Measurements from ENCODE around the gene ASAH2.

The ASAH2 gene

DNA sequence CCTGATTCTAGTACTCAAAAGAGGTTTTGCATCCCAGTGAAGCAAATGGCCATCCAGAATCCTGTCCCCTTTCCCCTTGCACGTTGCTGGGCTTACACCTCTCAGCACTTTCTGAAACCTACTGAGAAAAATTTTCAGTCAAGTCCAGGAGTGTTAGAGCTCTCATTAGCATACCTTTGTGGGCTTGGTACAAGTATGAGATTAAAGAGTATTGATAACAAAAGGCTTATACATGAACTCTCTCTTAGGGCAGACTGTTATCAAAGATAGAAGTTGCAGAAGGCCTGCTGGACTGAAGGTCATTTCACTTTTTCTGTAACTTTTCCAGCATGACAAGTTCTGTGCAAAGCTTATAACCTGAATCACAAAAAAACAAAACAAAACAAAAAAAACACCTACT is at the start of gene ASAH2:
TSS of gene ASAH2 (minus strand) at position 123 of the 400 bp plus-strand sequence. CDS start 2,906 bp downstream, outside the sequence.
- no peak within 1 kb of the TSS for H3K4me3 ChIP-seq
- peaks cover 8% of the 10 kb centered on the region for H3K27me3 ChIP-seq (ENCODE audit: low read depth)
- no peak for DNase-seq (ENCODE audit: low spot score in 2 of 2)
- H3K9me3 ChIP-seq = no peaks in the 10 kb centered on the region
- no peaks in the 10 kb centered on the region for H3K36me3 ChIP-seq (replicated peaks)
- peaks cover 6% of the 10 kb centered on the region for H3K4me1 ChIP-seq
- in situ Hi-C loops (cut with MboI; ENCODE audit: low sequenced_read_pairs) = no loop called here

- no peak for DNase-seq (ENCODE audit: low spot score in 2 of 2)
- Histone ChIP-seq H3K4me3 (no peak overlapping the region), H3K36me3 (replicated peaks) (no peaks in the 10 kb centered on the region), H3K9me3 (no peaks in the 10 kb centered on the region), H3K27me3 (ENCODE audit: low read depth) (no peaks in the 10 kb centered on the region), H3K4me1 (no peaks in the 10 kb centered on the region)
- in situ Hi-C loops (cut with MboI; ENCODE audit: low sequenced_read_pairs) = no loop called here
Observed at GRCh38 chr10:50299948-50300669, 48.8 kb upstream of the ASAH2 start.

- DNase-seq (ENCODE audit: low spot score in 2 of 2) = no peak
- no peaks in the 10 kb centered on the region for H3K36me3 ChIP-seq (replicated peaks)
- H3K4me3 ChIP-seq = no peak overlapping the region
- no peaks in the 10 kb centered on the region for H3K4me1 ChIP-seq
- no peaks in the 10 kb centered on the region for H3K27me3 ChIP-seq (ENCODE audit: low read depth)
- in situ Hi-C loops (cut with MboI; ENCODE audit: low sequenced_read_pairs) = no loop called here
- no peaks in the 10 kb centered on the region for H3K9me3 ChIP-seq
Observed at GRCh38 chr10:50295367-50295766, 44.1 kb upstream of the ASAH2 start.

DNA sequence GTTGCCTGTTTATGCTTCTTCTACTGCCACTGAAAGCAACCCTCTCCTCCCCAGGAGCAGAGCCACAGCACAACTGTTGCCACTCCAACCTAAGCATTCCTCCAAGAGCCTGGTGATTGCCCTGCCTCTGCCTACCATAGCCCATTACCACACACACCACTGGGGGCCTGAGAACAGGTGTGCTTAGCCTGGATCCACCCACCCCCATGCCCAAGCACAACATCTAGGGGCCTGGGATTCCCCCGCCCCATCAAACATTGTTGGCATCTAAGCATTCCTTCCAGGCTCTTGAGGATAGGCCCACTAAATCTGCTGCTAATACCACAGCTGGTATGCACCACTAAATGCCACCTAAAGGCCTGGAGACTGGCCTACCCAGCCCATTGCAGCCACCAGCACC is 43.3 kb upstream of the ASAH2 start:
- H3K27me3 ChIP-seq (ENCODE audit: low read depth) = no peaks in the 10 kb centered on the region
- H3K9me3 ChIP-seq = no peaks in the 10 kb centered on the region
- DNase-seq (ENCODE audit: low spot score in 2 of 2) = no peak
- in situ Hi-C loops (cut with MboI; ENCODE audit: low sequenced_read_pairs) = no loop called here
- no peaks in the 10 kb centered on the region for H3K4me1 ChIP-seq
- H3K36me3 ChIP-seq (replicated peaks) = no peaks in the 10 kb centered on the region
- no peak overlapping the region for H3K4me3 ChIP-seq

DNA sequence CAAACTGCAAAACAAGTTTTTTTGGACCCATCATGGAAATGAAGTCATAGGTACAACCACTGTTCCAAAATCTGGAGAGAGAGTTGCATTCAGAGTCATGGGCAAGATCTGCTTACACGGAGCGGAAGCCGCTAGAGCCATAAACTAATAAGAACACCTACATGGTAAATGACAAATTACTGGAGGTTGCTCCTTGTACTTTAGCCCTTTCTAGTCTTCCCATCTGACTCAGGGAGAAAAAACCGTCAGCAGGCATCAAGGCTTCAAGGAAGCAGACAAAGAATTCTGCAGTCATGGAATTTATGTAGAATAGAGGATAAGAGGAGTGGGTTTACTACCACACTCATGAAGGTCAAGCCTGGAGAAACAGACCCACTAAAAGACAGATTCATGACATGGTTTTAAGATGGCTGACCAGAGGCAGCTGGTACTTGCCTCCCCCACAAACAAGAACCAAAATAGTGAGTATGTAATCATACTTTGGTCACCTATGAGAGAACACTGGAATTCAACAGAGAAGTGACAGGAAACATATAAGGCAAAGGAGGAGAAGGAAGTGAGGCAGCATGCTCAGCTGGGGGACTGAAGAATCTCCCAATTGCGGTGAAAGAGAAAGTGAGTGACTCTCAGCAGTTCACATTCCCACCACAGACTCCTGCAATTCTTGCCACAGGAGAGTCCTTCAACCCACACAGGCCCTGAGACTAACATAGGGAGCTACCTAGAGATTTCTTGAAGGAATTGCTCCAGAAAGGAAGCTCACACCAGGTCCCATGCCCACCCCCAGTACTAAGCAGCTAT is 42.4 kb upstream of the ASAH2 start:
- H3K27me3 ChIP-seq (ENCODE audit: low read depth) = no peaks in the 10 kb centered on the region
- in situ Hi-C loops (cut with MboI; ENCODE audit: low sequenced_read_pairs) = no loop called here
- no peak overlapping the region for H3K4me3 ChIP-seq
- DNase-seq (ENCODE audit: low spot score in 2 of 2) = no peak
- no peaks in the 10 kb centered on the region for H3K4me1 ChIP-seq
- H3K36me3 ChIP-seq (replicated peaks) = no peaks in the 10 kb centered on the region
- H3K9me3 ChIP-seq = no peaks in the 10 kb centered on the region

GRCh38 chr10:50291261-50291850 is 40.0 kb upstream of the ASAH2 start:
- no peak for DNase-seq (ENCODE audit: low spot score in 2 of 2)
- in situ Hi-C loops (cut with MboI; ENCODE audit: low sequenced_read_pairs) = no loop called here
- Histone ChIP-seq H3K4me3 (no peak overlapping the region), H3K4me1 (no peaks in the 10 kb centered on the region), H3K27me3 (ENCODE audit: low read depth) (no peaks in the 10 kb centered on the region), H3K36me3 (replicated peaks) (no peaks in the 10 kb centered on the region), H3K9me3 (no peaks in the 10 kb centered on the region)

DNA sequence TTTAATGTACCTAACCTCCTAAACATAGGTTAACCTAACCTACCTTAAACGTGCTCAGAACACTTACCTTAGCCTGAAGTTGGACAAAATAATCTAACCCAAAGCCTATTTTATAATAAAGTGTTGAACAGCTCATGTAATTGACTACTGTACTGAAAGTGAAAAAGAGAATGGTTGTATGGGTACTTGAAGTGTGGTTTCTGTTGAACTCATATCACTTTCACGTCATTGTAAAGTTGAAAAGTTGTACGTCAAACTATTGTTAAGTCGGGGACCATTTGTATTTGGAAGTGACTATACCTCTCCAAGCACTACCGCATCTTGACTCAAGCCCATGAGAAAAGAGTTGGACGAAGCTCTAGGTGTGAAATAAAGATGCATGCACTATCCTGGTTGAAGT is 37.9 kb upstream of the ASAH2 start:
- H3K4me1 ChIP-seq = no peaks in the 10 kb centered on the region
- in situ Hi-C loops (cut with MboI; ENCODE audit: low sequenced_read_pairs) = no loop called here
- DNase-seq (ENCODE audit: low spot score in 2 of 2) = no peak
- no peak overlapping the region for H3K4me3 ChIP-seq
- H3K27me3 ChIP-seq (ENCODE audit: low read depth) = no peaks in the 10 kb centered on the region
- H3K9me3 ChIP-seq = no peaks in the 10 kb centered on the region
- H3K36me3 ChIP-seq (replicated peaks) = no peaks in the 10 kb centered on the region

GRCh38 chr10:50286996-50287803 is 35.9 kb upstream of the ASAH2 start:
- Histone ChIP-seq H3K36me3 (replicated peaks) (no peaks in the 10 kb centered on the region), H3K4me1 (no peaks in the 10 kb centered on the region), H3K4me3 (no peak overlapping the region), H3K9me3 (no peaks in the 10 kb centered on the region), H3K27me3 (ENCODE audit: low read depth) (peaks cover 6% of the 10 kb centered on the region; the same call in 1 of the 2 replicates)
- DNase-seq (ENCODE audit: low spot score in 2 of 2) = no peak
- in situ Hi-C loops (cut with MboI; ENCODE audit: low sequenced_read_pairs) = no loop called here

GRCh38 chr10:50286517-50286916 is 35.2 kb upstream of the ASAH2 start:
- in situ Hi-C loops (cut with MboI; ENCODE audit: low sequenced_read_pairs) = no loop called here
- H3K27me3 ChIP-seq (ENCODE audit: low read depth) = peaks cover 6% of the 10 kb centered on the region; the same call in 1 of the 2 replicates
- no peaks in the 10 kb centered on the region for H3K9me3 ChIP-seq
- DNase-seq (ENCODE audit: low spot score in 2 of 2) = no peak
- H3K4me1 ChIP-seq = no peaks in the 10 kb centered on the region
- no peaks in the 10 kb centered on the region for H3K36me3 ChIP-seq (replicated peaks)
- no peak overlapping the region for H3K4me3 ChIP-seq

DNA sequence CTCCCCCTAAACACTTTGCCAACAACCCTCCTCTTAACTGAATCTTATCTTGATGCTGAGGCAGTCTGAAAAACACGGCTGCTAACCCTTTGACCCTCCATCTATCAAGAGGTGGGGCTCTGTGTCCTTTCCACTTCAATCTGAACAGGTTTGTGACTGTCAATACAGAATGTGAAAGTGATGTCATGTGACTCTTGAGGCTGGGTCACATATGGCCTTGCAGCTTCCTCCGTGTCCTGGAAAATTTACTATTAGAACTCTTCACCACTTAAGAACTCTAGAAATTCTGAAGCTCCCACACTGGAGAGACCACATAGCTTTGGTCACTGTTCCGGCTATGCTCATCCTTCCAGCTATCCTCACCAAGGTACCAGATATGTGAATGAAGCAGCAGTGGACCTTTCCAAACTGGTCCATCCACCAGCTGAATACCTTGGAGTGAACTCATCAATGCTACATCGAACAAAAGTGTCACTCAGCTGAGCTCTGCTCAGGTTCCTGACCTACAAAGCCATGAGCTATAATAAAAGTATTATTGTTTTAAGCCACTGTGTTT is 30.7 kb upstream of the ASAH2 start:
- in situ Hi-C loops (cut with MboI; ENCODE audit: low sequenced_read_pairs) = no loop called here
- Histone ChIP-seq H3K27me3 (ENCODE audit: low read depth) (peaks cover 8% of the 10 kb centered on the region; the same call in 1 of the 2 replicates), H3K36me3 (replicated peaks) (no peaks in the 10 kb centered on the region), H3K4me1 (no peaks in the 10 kb centered on the region), H3K4me3 (no peak overlapping the region), H3K9me3 (no peaks in the 10 kb centered on the region)
- DNase-seq (ENCODE audit: low spot score in 2 of 2) = no peak

GRCh38 chr10:50281210-50281966 is 30.1 kb upstream of the ASAH2 start:
- Histone ChIP-seq H3K27me3 (ENCODE audit: low read depth) (peaks cover 8% of the 10 kb centered on the region; the same call in 1 of the 2 replicates), H3K4me3 (no peak overlapping the region), H3K9me3 (no peaks in the 10 kb centered on the region), H3K36me3 (replicated peaks) (no peaks in the 10 kb centered on the region), H3K4me1 (no peaks in the 10 kb centered on the region)
- no peak for DNase-seq (ENCODE audit: low spot score in 2 of 2)
- in situ Hi-C loops (cut with MboI; ENCODE audit: low sequenced_read_pairs) = no loop called here

GRCh38 chr10:50280049-50280841 is 28.9 kb upstream of the ASAH2 start:
- Histone ChIP-seq H3K9me3 (no peaks in the 10 kb centered on the region), H3K4me1 (no peaks in the 10 kb centered on the region), H3K4me3 (no peak overlapping the region), H3K27me3 (ENCODE audit: low read depth) (peaks cover 8% of the 10 kb centered on the region; the same call in 1 of the 2 replicates), H3K36me3 (replicated peaks) (no peaks in the 10 kb centered on the region)
- in situ Hi-C loops (cut with MboI; ENCODE audit: low sequenced_read_pairs) = no loop called here
- no peak for DNase-seq (ENCODE audit: low spot score in 2 of 2)

Measured in HAP-1 (cell line).